Measurements from ENCODE around the gene ATP6V0C.

ATP6V0C gene

GRCh38 chr16:2513405-2514332 lies at the start of gene ATP6V0C:
TSS of gene ATP6V0C (plus strand) at chr16:2513952. CDS start at chr16:2514104, 152 bp downstream.
- peak; percentile 86 for DNase-seq

- DNase-seq, result no peak
Observed at GRCh38 chr16:2464333-2464732, 49.4 kb upstream of the ATP6V0C start.

DNA sequence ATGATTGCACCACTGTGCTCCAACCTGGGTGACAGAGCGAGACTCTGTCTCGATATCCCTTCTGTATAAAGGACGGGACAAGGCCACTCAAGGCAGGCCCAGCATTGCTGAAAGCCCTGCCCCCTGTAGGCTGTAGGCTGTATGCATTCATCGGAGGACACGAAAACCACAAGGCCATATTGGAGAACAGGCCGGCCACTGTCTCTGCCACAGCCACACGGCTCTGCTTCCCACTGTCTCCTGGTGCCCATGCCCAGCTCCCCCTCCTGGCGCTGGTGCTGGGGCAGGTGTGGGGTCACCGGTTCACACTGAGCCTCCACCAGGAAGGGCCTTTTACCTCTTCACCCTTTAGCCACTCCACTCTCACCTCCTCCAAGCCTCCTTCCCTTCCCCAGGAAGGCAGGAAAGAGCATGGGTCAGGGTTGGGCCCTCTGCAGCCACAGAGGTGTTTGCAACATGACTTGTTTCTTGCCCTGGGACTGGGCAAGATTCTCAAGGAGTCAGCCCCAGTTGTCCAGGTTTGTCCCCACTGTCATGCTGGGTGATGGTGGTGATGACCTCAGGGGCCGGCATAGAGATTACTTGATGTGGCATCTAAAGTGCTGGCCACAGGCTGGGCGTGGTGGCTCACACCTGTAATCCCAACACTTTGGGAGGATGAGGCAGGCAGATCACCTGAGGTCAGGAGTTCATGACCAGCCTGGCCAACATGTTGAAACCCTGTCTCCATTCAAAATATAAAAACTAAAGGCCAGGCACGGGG lies 47.9 kb upstream of the ATP6V0C start:
- no peak for DNase-seq

- no peak for DNase-seq
Observed at GRCh38 chr16:2466667-2467527, 46.9 kb upstream of the ATP6V0C start.

DNA sequence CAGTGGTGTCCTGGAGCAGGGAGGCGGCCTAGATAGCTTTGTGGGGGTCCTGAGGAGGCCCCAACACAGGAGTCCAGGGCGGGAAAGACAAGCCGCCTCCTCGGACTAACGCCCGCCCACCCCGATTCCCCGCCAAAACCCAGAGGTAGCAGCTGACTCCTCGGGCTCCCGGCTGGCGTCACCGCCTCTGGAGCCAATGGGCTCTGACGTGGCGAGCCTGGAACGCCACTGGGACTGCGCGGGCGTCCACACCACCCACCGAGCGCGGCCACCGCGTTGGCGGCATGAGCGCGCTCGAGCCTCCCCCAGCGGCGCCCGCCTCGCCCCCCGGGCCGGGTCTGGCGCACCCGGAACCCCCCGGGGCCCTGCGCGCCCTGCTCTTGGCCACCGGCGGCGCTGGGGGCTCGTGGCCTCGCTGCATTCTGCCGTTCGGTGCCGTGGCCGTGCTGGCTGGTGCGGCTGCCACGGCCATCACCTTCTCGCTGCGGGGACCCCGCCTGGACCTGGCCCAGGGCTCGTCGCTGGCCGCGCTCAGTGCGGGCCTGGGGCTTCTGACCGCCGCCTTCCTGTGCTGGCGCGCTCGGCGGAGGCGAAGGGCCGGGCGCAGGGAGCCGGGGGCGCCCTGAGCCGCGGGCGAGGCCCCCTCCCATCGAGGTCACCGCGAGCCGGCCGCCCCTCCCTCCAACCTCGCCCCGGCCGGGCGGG lies 46.1 kb upstream of the ATP6V0C start:
- DNase-seq, result no peak

DNA sequence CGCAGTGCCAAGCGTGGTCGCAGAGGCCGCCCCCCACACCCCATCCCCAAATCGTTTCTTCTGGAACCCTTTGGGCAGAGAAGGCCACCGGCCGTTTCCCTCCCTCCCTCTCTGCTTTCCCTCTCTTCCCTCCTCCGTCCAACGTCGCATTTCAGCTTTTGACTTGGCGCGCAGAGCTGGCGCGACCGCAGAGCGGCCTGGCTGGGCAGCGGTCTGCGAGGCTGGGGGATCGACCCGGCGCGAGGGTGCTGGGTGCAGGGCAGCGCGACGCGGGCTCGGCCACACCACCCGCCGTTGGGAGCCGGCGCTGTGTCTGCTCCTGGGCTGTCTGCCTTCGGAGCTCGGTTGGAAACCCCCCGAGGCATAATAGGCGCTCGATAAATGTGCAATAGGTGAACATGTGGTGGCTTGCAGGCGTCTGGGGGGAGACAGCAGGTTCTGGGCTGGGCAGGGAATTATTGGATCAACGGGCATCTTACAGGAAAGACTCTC lies 45.5 kb upstream of the ATP6V0C start:
- no peak for DNase-seq

DNA sequence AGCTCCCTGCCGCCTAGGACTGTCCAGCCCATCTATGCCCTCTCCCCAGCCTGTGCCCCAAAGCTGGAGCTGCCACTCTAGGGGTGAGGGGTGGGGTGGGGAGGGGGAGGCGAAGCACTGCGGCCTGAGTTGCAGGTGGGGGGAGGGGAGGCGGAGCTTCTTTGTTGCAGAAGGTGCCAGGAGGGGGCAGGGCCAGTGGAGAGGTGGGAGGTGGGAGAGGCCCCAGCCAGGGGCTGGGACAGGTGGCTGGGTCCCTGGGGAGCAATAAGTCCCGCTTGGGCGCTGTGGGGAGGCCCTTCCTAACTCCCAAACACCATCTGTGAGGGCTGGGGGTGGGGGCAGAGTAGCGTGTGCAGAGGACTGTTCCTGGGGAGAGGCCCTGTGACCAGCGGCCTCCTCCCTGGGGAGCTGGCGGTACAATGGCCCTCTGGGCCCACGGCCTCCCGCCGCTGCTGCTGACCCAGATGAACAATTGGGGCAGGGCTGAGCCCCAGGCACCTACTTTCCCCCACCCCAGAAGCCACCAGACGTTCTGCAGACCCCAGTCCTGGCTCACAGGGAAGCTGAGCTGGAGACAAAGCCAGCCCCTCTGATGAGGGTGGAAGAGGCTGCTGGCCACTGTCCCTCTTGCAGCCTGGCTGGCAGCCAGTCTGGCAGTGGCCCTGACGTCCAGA lies 44.9 kb upstream of the ATP6V0C start:
- DNase-seq, result no peak

DNA sequence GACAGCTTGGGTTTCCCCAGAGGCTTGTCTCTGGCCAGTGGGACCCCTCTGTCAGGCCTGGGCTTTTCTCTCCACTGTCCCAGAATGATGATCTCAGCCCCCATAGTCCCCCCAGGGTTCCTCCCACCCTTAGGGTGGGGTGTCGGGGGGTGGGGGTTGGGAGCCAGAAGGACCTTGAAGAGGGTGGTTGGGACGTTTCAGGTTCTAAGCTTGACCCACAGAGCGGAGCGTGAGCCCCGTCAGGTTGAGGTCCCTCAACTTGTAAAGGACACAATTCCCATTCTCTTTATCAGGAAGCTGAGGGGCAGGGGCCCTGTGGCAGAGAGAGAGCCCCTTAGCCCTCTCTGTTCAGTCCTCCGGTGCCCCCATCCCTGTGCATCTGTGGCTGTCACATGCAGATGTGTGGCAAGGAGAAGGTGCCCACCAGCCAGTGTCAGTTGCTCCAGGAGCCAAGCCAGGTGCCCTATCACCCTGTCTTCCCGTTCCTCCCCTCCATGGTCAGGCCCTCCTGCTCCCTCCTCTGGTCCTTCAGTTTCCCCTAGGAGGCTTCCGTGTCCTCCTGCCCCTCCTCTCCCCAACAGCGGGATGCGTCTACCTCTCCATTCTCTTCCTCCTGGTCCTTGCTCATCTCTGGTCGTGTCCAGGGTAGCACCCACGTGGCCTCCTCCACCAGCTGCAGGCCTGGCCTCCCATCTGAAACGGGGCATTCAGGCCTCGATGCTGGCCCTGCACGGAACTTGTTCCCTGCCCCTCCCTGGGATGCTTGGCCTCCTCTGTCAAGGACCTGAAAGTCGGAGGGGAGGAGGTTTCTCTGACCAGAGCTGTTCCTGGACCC lies 44.1 kb upstream of the ATP6V0C start:
- DNase-seq, result no peak

- DNase-seq, result no peak
Observed at GRCh38 chr16:2470234-2470601, 43.5 kb upstream of the ATP6V0C start.

- DNase-seq, result no peak
Observed at GRCh38 chr16:2470603-2471015, 43.1 kb upstream of the ATP6V0C start.

DNA sequence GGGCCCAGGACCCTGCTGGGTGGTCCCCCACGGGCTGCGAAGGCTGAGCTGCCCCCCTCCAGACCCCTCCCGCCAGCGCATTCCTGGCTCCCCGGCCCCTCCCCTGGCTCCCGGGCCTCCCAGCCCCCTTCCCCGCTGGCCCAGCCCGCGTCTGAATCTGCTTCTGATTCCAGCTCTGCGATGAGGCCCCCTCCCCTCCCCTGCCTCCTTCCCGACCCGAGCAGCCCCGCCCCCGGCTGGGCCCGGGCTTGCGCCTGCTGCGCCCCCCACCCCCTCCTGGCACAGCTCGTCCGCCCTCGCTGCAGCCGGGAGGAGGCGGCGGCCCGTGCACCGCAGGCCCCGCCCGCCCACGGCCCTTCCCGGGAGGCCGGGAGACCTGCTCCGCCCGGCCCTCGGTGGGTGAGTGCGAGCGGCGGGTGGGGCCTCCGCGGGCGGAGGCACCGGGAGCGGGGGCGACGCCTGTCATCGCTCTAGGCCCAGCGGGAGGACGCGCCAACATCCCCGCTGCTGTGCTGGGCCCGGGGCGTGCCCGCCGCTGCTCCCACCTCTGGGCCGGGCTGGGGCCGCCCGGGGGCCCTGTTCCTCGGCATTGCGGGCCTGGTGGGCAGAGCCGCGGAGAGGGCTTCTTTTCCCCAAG lies 42.6 kb upstream of the ATP6V0C start, which contains the start of gene NTN3:
Gene NTN3, plus strand, starts transcription at position 282 of the 637 bp plus-strand sequence. CDS start 405 bp downstream, outside the sequence.
- no peak for DNase-seq

DNA sequence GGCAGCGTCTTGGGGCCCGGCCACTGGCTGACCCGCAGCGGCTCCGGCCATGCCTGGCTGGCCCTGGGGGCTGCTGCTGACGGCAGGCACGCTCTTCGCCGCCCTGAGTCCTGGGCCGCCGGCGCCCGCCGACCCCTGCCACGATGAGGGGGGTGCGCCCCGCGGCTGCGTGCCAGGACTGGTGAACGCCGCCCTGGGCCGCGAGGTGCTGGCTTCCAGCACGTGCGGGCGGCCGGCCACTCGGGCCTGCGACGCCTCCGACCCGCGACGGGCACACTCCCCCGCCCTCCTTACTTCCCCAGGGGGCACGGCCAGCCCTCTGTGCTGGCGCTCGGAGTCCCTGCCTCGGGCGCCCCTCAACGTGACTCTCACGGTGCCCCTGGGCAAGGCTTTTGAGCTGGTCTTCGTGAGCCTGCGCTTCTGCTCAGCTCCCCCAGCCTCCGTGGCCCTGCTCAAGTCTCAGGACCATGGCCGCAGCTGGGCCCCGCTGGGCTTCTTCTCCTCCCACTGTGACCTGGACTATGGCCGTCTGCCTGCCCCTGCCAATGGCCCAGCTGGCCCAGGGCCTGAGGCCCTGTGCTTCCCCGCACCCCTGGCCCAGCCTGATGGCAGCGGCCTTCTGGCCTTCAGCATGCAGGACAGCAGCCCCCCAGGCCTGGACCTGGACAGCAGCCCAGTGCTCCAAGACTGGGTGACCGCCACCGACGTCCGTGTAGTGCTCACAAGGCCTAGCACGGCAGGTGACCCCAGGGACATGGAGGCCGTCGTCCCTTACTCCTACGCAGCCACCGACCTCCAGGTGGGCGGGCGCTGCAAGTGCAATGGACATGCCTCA lies 41.9 kb upstream of the ATP6V0C start:
- DNase-seq, result no peak

- DNase-seq, result no peak
Observed at GRCh38 chr16:2472488-2472864, 41.3 kb upstream of the ATP6V0C start.

DNA sequence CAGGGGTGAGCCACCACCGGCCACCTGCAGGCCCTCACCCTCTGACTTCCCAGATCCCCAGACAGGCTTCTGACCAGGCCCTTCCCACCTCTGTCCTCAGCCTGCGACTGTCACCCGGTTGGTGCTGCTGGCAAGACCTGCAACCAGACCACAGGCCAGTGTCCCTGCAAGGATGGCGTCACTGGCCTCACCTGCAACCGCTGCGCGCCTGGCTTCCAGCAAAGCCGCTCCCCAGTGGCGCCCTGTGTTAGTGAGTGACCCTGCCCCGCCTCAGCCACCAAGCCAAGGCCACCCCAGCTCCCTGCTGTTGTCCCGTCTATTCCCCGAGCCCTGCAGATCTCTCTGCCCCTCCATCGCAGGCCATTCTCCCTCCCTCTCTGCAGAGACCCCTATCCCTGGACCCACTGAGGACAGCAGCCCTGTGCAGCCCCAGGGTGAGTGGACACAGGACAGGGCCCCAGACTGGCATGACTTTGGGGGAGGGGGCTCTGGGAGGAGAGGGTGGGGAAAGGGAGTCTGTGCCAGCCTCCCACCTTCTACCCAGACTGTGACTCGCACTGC lies 40.8 kb upstream of the ATP6V0C start:
- DNase-seq, result no peak

- no peak for DNase-seq
Observed at GRCh38 chr16:2473446-2473926, 40.3 kb upstream of the ATP6V0C start.

GRCh38 chr16:2473999-2474876 lies 39.5 kb upstream of the ATP6V0C start:
- DNase-seq, result peak; percentile 53

DNA sequence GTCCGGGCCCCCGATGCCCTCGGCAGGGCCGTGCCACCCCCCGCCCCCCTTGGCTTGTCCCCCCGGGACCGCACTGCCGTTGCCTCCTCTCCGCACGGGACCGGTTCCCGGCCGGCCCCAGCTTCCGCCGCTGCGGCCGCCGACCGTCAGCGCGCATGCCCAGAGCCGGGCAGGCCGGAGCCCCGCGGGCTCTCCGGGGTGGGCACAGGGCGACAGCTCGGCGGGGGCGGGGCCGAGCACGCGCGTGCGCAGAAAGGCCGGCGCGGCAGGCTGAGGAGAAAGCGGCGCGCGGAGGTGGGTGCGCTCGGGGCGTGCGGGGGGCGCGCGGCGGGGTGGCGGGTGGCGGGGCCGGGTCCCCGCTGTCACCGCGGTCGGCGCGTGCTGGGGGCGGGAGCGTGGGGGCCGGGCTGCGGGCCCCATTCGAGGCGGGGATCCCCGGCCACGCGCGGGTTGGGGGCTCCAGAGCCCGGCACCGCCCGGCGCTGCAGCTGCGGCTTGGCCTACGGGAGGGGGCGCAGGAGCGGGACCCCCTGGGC lies 38.8 kb upstream of the ATP6V0C start, which contains the start of gene TBC1D24:
Gene TBC1D24, plus strand, starts transcription at position 251 of the 536 bp plus-strand sequence. CDS start 21,022 bp downstream, outside the sequence.
- DNase-seq, result peak; percentile 67
